Testis (tissue), 2 donors: ENCODE results near the gene KRTAP10-9.

Experiments
- CTCF ChIP-seq, 3 experiments: fragments of 450-650 bp in 2 of 3; fragments of 200-600 bp in 1 of 3; sonication (generic) in 1 of 3; IDR thresholded peaks; one replicate each; pipeline ENCODE4 v1.5.1; 2016 to 2019; ENCODE audit warnings: antibody characterized with exemption in 3 of 3, mild to moderate bottlenecking in 2 of 3, moderate library complexity in 1 of 3
- POLR2A ChIP-seq: fragments of 450-650 bp; IDR thresholded peaks from one replicate; pipeline ENCODE4 v1.6.1; 2017; ENCODE audit warnings: antibody characterized with exemption, mild to moderate bottlenecking, moderate library complexity

- TF ChIP-seq CTCF (IDR thresholded peaks at IDR 0.05): no peak
- no peak for TF ChIP-seq POLR2A
Measured at GRCh38 chr21:44611551-44611950, 15.3 kb upstream of the KRTAP10-9 start.
